HL-60 (cell line): ENCODE results near the gene SCG3.

Experiments
- DNase-seq, 2 experiments: peaks; one replicate each; pipeline ENCODE4 v3.0.0-alpha.2; 2010 to 2020; ENCODE audit warnings: low read depth in 1 of 2, low spot score in 1 of 2
- H3K27ac ChIP-seq: fragments of 250-450 bp; sonication (Bioruptor Pico); replicated peaks from 2 replicates; pipeline ENCODE4 v1.5.1; 2020; ENCODE audit warnings: mild to moderate bottlenecking, moderate library complexity
- H3K27me3 ChIP-seq: fragments of 250-450 bp; sonication (Bioruptor Pico); 2 replicates; pipeline ENCODE4 v1.5.1; 2021; ENCODE audit warnings: mild to moderate bottlenecking, moderate library complexity; ENCODE audit not compliant: insufficient read depth, poor library complexity, severe bottlenecking
- H3K4me3 ChIP-seq: replicated peaks from 2 replicates; pipeline ENCODE4 v1.5.1; 2011; ENCODE audit warnings: mild to moderate bottlenecking, control low read depth, low read length; ENCODE audit not compliant: insufficient read depth
- GABPA ChIP-seq: IDR thresholded peaks from 2 replicates; pipeline ENCODE4 v1.6.1; 2012; ENCODE audit warnings: low read depth
- POLR2AphosphoS5 ChIP-seq: IDR thresholded peaks from 2 replicates; pipeline ENCODE4 v1.6.1; 2012; ENCODE audit warnings: low read depth
- SPI1 ChIP-seq: IDR thresholded peaks from 2 replicates; pipeline ENCODE4 v1.6.1; 2012; ENCODE audit warnings: low read depth, mild to moderate bottlenecking, borderline replicate concordance
- long read RNA-seq: library from polyadenylated mRNA; unstranded; transcript quantifications from one replicate; pipeline ENCODE4 v2.0.0, GENCODE V29; 2020
- TF ChIP-seq, protein P1 (sequence below): IDR thresholded peaks from one replicate; pipeline ENCODE4 v1.5.1; 2011; ENCODE audit warnings: low read length, control low read depth, inconsistent platforms; ENCODE audit not compliant: insufficient read depth
- TF ChIP-seq, protein P2 (sequence below): IDR thresholded peaks from 2 replicates; pipeline ENCODE4 v1.6.1; 2012; ENCODE audit warnings: low read depth; ENCODE audit not compliant: insufficient replicate concordance

The SCG3 gene
- long read RNA-seq: 0 reads

DNA sequence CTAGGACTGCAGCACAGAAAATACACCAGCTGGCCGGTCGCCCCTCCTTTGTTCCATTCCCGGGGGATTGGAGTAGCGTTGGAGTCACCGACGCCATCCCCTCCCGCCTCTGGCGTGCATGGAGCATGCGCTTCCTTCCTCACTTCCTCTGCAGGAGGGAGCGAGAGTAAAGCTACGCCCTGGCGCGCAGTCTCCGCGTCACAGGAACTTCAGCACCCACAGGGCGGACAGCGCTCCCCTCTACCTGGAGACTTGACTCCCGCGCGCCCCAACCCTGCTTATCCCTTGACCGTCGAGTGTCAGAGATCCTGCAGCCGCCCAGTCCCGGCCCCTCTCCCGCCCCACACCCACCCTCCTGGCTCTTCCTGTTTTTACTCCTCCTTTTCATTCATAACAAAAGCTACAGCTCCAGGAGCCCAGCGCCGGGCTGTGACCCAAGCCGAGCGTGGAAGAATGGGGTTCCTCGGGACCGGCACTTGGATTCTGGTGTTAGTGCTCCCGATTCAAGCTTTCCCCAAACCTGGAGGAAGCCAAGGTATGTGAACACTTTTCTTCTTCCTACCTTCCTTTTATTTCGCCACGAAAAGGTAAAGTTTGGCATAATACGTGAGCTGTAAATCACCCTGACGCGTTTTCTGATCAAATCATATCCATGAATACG lies at the start of gene SCG3:
TSS of gene SCG3 (plus strand) at position 201 of the 661 bp plus-strand sequence. CDS start at position 454, 253 bp downstream.
- no peak within 1 kb of the TSS for H3K27ac ChIP-seq
- peak; percentile 91 for TF ChIP-seq SPI1
- TF ChIP-seq, protein P1, sequence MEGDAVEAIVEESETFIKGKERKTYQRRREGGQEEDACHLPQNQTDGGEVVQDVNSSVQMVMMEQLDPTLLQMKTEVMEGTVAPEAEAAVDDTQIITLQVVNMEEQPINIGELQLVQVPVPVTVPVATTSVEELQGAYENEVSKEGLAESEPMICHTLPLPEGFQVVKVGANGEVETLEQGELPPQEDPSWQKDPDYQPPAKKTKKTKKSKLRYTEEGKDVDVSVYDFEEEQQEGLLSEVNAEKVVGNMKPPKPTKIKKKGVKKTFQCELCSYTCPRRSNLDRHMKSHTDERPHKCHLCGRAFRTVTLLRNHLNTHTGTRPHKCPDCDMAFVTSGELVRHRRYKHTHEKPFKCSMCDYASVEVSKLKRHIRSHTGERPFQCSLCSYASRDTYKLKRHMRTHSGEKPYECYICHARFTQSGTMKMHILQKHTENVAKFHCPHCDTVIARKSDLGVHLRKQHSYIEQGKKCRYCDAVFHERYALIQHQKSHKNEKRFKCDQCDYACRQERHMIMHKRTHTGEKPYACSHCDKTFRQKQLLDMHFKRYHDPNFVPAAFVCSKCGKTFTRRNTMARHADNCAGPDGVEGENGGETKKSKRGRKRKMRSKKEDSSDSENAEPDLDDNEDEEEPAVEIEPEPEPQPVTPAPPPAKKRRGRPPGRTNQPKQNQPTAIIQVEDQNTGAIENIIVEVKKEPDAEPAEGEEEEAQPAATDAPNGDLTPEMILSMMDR: no peak
- TF ChIP-seq, protein P2, sequence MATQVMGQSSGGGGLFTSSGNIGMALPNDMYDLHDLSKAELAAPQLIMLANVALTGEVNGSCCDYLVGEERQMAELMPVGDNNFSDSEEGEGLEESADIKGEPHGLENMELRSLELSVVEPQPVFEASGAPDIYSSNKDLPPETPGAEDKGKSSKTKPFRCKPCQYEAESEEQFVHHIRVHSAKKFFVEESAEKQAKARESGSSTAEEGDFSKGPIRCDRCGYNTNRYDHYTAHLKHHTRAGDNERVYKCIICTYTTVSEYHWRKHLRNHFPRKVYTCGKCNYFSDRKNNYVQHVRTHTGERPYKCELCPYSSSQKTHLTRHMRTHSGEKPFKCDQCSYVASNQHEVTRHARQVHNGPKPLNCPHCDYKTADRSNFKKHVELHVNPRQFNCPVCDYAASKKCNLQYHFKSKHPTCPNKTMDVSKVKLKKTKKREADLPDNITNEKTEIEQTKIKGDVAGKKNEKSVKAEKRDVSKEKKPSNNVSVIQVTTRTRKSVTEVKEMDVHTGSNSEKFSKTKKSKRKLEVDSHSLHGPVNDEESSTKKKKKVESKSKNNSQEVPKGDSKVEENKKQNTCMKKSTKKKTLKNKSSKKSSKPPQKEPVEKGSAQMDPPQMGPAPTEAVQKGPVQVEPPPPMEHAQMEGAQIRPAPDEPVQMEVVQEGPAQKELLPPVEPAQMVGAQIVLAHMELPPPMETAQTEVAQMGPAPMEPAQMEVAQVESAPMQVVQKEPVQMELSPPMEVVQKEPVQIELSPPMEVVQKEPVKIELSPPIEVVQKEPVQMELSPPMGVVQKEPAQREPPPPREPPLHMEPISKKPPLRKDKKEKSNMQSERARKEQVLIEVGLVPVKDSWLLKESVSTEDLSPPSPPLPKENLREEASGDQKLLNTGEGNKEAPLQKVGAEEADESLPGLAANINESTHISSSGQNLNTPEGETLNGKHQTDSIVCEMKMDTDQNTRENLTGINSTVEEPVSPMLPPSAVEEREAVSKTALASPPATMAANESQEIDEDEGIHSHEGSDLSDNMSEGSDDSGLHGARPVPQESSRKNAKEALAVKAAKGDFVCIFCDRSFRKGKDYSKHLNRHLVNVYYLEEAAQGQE: peak; percentile 99
- H3K27me3 ChIP-seq: peaks cover 13% of the 10 kb centered on the region
- peak; percentile 73 to 86 for DNase-seq
- H3K4me3 ChIP-seq: peak within 1 kb of the TSS; percentile 31

DNA sequence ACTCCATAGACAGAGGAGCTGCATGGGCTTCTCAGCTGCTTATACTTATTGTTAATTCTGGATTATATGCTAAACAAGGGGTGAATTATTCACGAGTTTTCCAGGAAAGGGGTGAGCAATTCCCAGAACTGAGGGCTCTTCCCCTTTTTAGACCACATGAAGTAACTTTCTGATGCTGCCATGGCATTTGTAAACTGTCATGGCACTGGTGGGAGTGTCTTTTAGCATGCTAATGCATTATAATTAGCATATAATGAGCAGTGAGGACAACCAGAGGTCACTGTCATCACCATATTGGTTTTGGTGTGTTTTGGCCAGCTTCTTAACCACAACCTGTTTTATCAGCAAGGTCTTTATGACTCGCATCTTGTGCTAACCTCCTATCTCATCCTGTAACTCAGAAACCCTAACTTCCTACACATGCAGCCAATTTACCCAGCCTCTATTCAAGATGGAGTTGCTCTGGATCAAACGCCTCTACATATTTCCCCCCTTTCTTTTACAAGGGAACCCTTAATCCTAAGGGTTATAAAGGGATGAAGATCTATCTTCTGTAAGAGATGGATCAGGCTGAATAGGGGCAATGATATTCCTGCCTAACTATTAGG lies 46.6 kb upstream of the SCG3 start:
- H3K27me3 ChIP-seq: no peaks in the 10 kb centered on the region
- DNase-seq: no peak
- no peak overlapping the region for H3K27ac ChIP-seq
- no peak overlapping the region for H3K4me3 ChIP-seq
- TF ChIP-seq GABPA (no peak), SPI1 (peak; percentile 40; the same call in 1 of the 2 replicates)

DNA sequence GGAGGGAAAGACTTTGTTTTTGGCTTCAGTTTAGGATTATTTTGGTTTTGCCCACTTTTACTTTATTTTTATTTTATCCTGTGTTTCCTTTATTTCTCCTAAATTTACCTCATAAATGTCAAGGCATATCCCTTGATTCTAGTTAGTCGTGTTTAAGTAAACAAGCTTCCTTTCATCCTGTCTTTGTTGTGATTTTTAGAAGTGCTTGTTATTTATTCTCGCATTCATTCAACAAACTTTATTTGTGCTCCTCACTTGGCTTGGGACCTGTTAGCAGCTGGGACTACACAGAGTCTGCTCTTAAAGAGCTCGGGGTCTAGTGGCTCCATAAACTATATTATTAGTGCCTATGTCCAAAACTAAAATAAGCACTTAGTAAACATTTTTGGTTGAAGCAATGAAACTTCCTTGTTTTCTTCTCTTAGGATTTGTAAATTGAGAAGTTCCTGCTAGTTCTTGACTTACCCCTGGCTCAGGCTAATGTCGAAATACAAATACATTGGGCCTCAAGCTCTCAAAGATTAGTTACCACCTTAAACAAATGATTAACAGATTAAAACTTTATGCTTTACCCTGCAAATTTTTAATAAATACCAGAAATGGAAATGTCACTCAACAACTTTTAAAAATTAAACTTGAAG lies 39.7 kb upstream of the SCG3 start:
- Histone ChIP-seq H3K27me3 (no peaks in the 10 kb centered on the region), H3K27ac (peak overlapping the region; percentile 17; the same call in 1 of the 2 replicates), H3K4me3 (no peak overlapping the region)
- peak in 1 of 2 experiments; percentile 19 for DNase-seq
- TF ChIP-seq, protein P2: no peak
- TF ChIP-seq POLR2AphosphoS5 (no peak), GABPA (no peak), SPI1 (no peak)
- TF ChIP-seq, protein P1: no peak

DNA sequence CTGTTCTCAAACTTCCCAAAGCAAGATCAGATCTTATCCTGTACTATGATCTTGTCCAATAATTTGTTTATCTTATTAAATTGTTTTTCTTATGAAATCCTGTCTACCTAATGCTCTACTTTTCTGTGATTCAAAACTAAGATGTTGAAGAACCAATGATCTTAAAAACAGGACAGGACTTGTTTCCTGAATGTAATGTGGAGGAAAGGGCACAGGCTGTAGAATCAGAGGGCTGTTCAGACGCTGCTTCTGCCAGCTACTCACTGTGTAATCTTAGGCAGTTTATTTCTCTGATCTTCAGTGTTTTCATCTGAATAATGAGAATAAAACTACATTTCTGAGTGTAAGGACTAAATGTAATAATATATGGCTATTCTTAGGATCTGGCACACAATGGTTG lies 38.6 kb upstream of the SCG3 start:
- H3K27ac ChIP-seq: no peak overlapping the region

More for the DNA sequence above, 38.6 kb upstream of the SCG3 start:
- no peak for DNase-seq
- TF ChIP-seq GABPA (no peak), POLR2AphosphoS5 (no peak), SPI1 (no peak)
- TF ChIP-seq, protein P2: no peak
- TF ChIP-seq, protein P1: no peak
- H3K27me3 ChIP-seq: no peaks in the 10 kb centered on the region
- no peak overlapping the region for H3K4me3 ChIP-seq
